Keratinocyte (primary cell): Measurements from ENCODE around the gene CC2D1A. TPM values are rescaled to one million over a fixed set of nuclear protein-coding genes. Genes with fewer than 3 reads are reported as not detected.

Source experiments
- DNase-seq: peaks from one replicate; pipeline ENCODE4 v3.0.0-alpha.2; 2011; ENCODE audit warnings: low read depth, missing footprints, low spot score
- FAIRE-seq: peaks from 2 replicates; lab custom pipeline; 2011; peaks lifted over from hg19 to GRCh38; lab: Jason Lieb, UNC
- H2AFZ ChIP-seq: 2 replicates; pipeline ENCODE4 v1.6.0; 2012; ENCODE audit warnings: low read length, control low read depth, inconsistent platforms; ENCODE audit not compliant: control insufficient read depth
- H3K27ac ChIP-seq: 2 replicates; pipeline ENCODE4 v1.5.1; 2011; ENCODE audit warnings: low read length; ENCODE audit not compliant: control insufficient read depth, insufficient read depth
- H3K27me3 ChIP-seq: 3 replicates; pipeline ENCODE4 v1.6.0; 2011; ENCODE audit warnings: low read length; ENCODE audit not compliant: control insufficient read depth, insufficient read depth; ENCODE audit errors: extremely low read depth
- H3K36me3 ChIP-seq, 2 experiments: 2 replicates in 1 of 2; 3 replicates in 1 of 2; pipeline ENCODE4 v1.5.1; 2011; ENCODE audit warnings: low read length in 2 of 2, mild to moderate bottlenecking in 1 of 2; ENCODE audit not compliant: control insufficient read depth in 2 of 2, insufficient read depth in 2 of 2; ENCODE audit errors: extremely low read depth in 1 of 2
- H3K4me1 ChIP-seq: 3 replicates; pipeline ENCODE4 v1.5.1; 2011; ENCODE audit warnings: low read length; ENCODE audit not compliant: control insufficient read depth, insufficient read depth; ENCODE audit errors: extremely low read depth
- H3K4me2 ChIP-seq: 3 replicates; pipeline ENCODE4 v1.6.0; 2011; ENCODE audit warnings: low read depth, low read length; ENCODE audit not compliant: control insufficient read depth, insufficient read depth; ENCODE audit errors: extremely low read depth
- H3K4me3 ChIP-seq, 3 experiments: fragments of 200-600 bp in 1 of 3; sonication (generic) in 1 of 3; 2 replicates in 2 of 3; 3 replicates in 1 of 3; pipeline ENCODE4 v1.5.1; 2011 to 2016; ENCODE audit warnings: low read length in 3 of 3, mild to moderate bottlenecking in 3 of 3, control low read depth in 2 of 3, inconsistent platforms in 1 of 3, low read depth in 1 of 3, mixed read lengths in 1 of 3, mixed run types in 1 of 3, moderate library complexity in 1 of 3; ENCODE audit not compliant: control insufficient read depth in 2 of 3, insufficient read depth in 2 of 3; ENCODE audit errors: extremely low read depth in 1 of 3
- H3K79me2 ChIP-seq: 2 replicates; pipeline ENCODE4 v1.6.0; 2012; ENCODE audit warnings: low read length; ENCODE audit not compliant: control insufficient read depth, insufficient read depth
- H3K9ac ChIP-seq: 3 replicates; pipeline ENCODE4 v1.6.0; 2011; ENCODE audit warnings: low read length; ENCODE audit not compliant: control insufficient read depth, insufficient read depth; ENCODE audit errors: extremely low read depth
- H3K9me1 ChIP-seq: 3 replicates; pipeline ENCODE4 v1.6.0; 2011; ENCODE audit warnings: low read length; ENCODE audit not compliant: control insufficient read depth, insufficient read depth; ENCODE audit errors: extremely low read depth
- H3K9me3 ChIP-seq: 2 replicates; pipeline ENCODE4 v1.5.1; 2012; ENCODE audit warnings: low read depth, low read length; ENCODE audit not compliant: control insufficient read depth
- H4K20me1 ChIP-seq: 3 replicates; pipeline ENCODE4 v1.6.0; 2011; ENCODE audit warnings: low read length; ENCODE audit not compliant: control insufficient read depth, insufficient read depth; ENCODE audit errors: extremely low read depth
- EZH2 ChIP-seq: IDR thresholded peaks from one replicate; pipeline ENCODE4 v1.6.1; 2012; ENCODE audit warnings: inconsistent platforms, mild to moderate bottlenecking, low read length, moderate library complexity
- dilution Hi-C: fragments of 300-500 bp; cut with MboI; formaldehyde crosslinking; loops from one replicate; pipeline ENCODE4 v1.7.0; 2020; ENCODE audit warnings: low sequenced_read_pairs; ENCODE audit not compliant: extremely low pct_ligation_motif_present
- polyA plus RNA-seq, 5 experiments: library from polyadenylated mRNA; depleted of rRNA in 3 of 5; stranded (reverse) in 3 of 5; stranded (forward) in 1 of 5; unstranded in 1 of 5; fragments of >200 nt; gene quantifications; 1 replicate in 1 of 5; 2 replicates in 3 of 5; 3 replicates in 1 of 5; pipeline versions ENCODE4 v1.2.1 to v1.2.3, GENCODE V29; 2011 to 2012; ENCODE audit warnings: missing spikeins in 2 of 5, low read depth in 1 of 5, low replicate concordance in 1 of 5
- TF ChIP-seq, protein P1 (sequence below), 3 experiments: IDR thresholded peaks in 1 of 3; conservative IDR thresholded peaks in 1 of 3; optimal IDR thresholded peaks in 1 of 3; 2 replicates in 2 of 3; 3 replicates in 1 of 3; pipeline versions ENCODE3 to v1.5.1; 2011; ENCODE audit warnings: low read length in 3 of 3, mild to moderate bottlenecking in 3 of 3, moderate library complexity in 2 of 3, control low read depth in 1 of 3, inconsistent platforms in 1 of 3; ENCODE audit not compliant: insufficient read depth in 2 of 3; ENCODE audit errors: extremely low read depth in 1 of 3

The CC2D1A gene
- polyA plus RNA-seq, 1 donor (not counting 4 experiments of a cell fraction or from before 2014, with no cell fraction given), result 11.2 TPM

DNA sequence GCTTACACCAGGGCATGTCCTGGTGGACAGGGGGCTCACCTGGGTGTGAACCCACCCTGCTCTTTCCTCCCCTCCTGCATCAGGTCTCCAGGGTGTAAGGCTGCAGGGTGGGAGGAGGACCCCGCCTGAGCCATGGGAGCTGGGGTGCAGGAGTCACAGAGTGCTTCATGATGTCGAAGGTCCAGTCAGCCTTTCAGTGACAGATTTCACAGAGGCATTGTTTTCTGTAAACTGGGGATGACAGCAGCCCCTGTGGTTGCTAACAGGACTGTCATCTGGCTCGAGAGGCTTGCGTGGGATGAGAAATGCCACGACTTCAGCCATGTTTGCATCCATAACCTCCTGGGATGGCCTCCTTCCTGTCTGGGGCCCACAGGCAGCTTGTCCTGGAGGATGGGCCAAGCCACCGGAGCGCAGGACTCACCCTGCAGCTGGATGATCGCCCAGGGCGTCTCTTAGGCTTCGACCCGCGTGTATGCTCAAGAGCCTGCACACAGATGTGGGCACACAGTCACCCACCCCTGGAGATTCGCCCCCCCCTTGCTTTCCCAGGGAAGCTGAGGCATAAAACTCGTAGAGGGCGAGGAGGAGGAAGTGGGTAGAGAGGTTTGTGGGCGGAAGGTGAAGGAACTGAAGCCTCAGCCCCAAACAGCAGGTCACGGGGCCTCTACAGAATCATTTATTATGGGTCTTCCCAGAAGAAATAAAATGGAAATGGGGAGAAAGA, 24.1 kb upstream of the CC2D1A start:
- FAIRE-seq (no peak), DNase-seq (no peak)
- H3K9ac ChIP-seq, result no peak overlapping the region
- no peak overlapping the region for H3K4me3 ChIP-seq
- H3K27ac ChIP-seq, result no peak overlapping the region
- dilution Hi-C loops, result no loop called here
- H3K4me2 ChIP-seq, result no peak overlapping the region
- peaks cover 8% of the 10 kb centered on the region for H3K27me3 ChIP-seq
- no peaks in the 10 kb centered on the region for H3K36me3 ChIP-seq
- H4K20me1 ChIP-seq, result no peaks in the 10 kb centered on the region
- H3K9me3 ChIP-seq, result no peaks in the 10 kb centered on the region
- H2AFZ ChIP-seq, result no peak overlapping the region
- peaks cover 11% of the 10 kb centered on the region for H3K4me1 ChIP-seq
- TF ChIP-seq EZH2, result no peak
- TF ChIP-seq, protein P1, sequence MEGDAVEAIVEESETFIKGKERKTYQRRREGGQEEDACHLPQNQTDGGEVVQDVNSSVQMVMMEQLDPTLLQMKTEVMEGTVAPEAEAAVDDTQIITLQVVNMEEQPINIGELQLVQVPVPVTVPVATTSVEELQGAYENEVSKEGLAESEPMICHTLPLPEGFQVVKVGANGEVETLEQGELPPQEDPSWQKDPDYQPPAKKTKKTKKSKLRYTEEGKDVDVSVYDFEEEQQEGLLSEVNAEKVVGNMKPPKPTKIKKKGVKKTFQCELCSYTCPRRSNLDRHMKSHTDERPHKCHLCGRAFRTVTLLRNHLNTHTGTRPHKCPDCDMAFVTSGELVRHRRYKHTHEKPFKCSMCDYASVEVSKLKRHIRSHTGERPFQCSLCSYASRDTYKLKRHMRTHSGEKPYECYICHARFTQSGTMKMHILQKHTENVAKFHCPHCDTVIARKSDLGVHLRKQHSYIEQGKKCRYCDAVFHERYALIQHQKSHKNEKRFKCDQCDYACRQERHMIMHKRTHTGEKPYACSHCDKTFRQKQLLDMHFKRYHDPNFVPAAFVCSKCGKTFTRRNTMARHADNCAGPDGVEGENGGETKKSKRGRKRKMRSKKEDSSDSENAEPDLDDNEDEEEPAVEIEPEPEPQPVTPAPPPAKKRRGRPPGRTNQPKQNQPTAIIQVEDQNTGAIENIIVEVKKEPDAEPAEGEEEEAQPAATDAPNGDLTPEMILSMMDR (optimal IDR thresholded peaks at IDR 0.05 in 1 of 3, IDR thresholded peaks at IDR 0.05 in 1 of 3, conservative IDR thresholded peaks at IDR 0.05 in 1 of 3; ENCODE audit: extremely low read depth in 1 of 3, insufficient read depth in 2 of 3, low read length in 3 of 3), result no peak
- H3K79me2 ChIP-seq, result no peaks in the 10 kb centered on the region
- H3K9me1 ChIP-seq, result peaks cover 2% of the 10 kb centered on the region

DNA sequence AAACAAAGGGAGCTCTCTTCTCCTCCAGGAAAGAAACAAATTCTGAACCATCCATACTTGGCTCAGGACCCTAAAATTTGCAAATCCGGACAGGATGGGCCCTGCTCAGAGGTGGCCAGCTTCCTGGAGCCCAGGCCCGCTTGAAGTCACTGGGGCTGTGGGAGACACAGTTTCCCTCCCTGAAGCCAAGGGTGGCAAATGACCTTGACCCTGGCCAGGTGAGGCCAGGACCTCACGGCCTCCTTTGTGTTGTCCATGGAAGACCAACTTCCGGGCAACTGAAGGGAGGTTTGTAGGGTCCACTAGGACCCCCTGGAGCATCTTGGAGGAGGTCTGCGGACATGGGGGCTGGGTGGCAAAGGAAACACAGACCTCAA, 23.6 kb upstream of the CC2D1A start:
- Histone ChIP-seq H3K9me1 (peaks cover 2% of the 10 kb centered on the region), H3K79me2 (no peaks in the 10 kb centered on the region), H3K9ac (no peak overlapping the region), H3K4me2 (no peak overlapping the region), H3K36me3 (no peaks in the 10 kb centered on the region), H3K9me3 (no peaks in the 10 kb centered on the region), H3K4me3 (no peak overlapping the region), H2AFZ (no peak overlapping the region), H3K4me1 (peaks cover 17% of the 10 kb centered on the region), H3K27ac (no peak overlapping the region), H4K20me1 (no peaks in the 10 kb centered on the region), H3K27me3 (peaks cover 8% of the 10 kb centered on the region)
- FAIRE-seq (no peak), DNase-seq (no peak)
- dilution Hi-C loops, result no loop called here
- TF ChIP-seq, protein P1 (optimal IDR thresholded peaks at IDR 0.05 in 1 of 3, IDR thresholded peaks at IDR 0.05 in 1 of 3, conservative IDR thresholded peaks at IDR 0.05 in 1 of 3; ENCODE audit: extremely low read depth in 1 of 3, insufficient read depth in 2 of 3, low read length in 3 of 3), result no peak
- no peak for TF ChIP-seq EZH2
